GM18505 (cell line): ENCODE results near the gene ZFAND2A.
"Not testable (repeated sequence)": the region's sequence is repeated elsewhere in the genome, so short reads cannot be mapped to it uniquely, and the experiment has no call there.

Experiments
- ATAC-seq: cut with Tn5 transposase; IDR thresholded peaks from one replicate; pipeline ENCODE4 v1.9.1; 2021; ENCODE audit not compliant: unreplicated experiment
- POLR2A ChIP-seq: IDR thresholded peaks from 4 replicates; pipeline ENCODE4 v1.6.1; 2011; ENCODE audit warnings: borderline replicate concordance; ENCODE audit not compliant: insufficient read depth, insufficient read length; ENCODE audit errors: extremely low read depth

The ZFAND2A gene

GRCh38 chr7:1152492-1152891 is 7.5 kb downstream of the ZFAND2A start:
- ATAC-seq: no peak
- TF ChIP-seq POLR2A: no peak

- ATAC-seq: no peak
- no peak for TF ChIP-seq POLR2A
Observed at GRCh38 chr7:1151653-1152425, 8.2 kb downstream of the ZFAND2A start.

GRCh38 chr7:1151156-1151555 is 8.8 kb downstream of the ZFAND2A start:
- TF ChIP-seq POLR2A: no peak
- no peak for ATAC-seq

- TF ChIP-seq POLR2A: no peak
- ATAC-seq: no peak
Observed at GRCh38 chr7:1150400-1151002, 9.5 kb downstream of the ZFAND2A start.

- ATAC-seq: no peak
- TF ChIP-seq POLR2A: no peak
Observed at GRCh38 chr7:1149351-1149794, 10.6 kb downstream of the ZFAND2A start.

- not testable (repeated sequence) for ATAC-seq
Observed at GRCh38 chr7:1147873-1148272, 12.1 kb downstream of the ZFAND2A start.

GRCh38 chr7:1144269-1144771 is 15.7 kb downstream of the ZFAND2A start:
- TF ChIP-seq POLR2A: no peak
- no peak for ATAC-seq

- not testable (repeated sequence) for ATAC-seq
Observed at GRCh38 chr7:1143031-1143430, 17.0 kb downstream of the ZFAND2A start.

GRCh38 chr7:1142051-1142635 is 17.9 kb downstream of the ZFAND2A start:
- no peak for TF ChIP-seq POLR2A
- no peak for ATAC-seq

GRCh38 chr7:1141651-1142050 is 18.3 kb downstream of the ZFAND2A start:
- no peak for ATAC-seq
- no peak for TF ChIP-seq POLR2A

GRCh38 chr7:1140476-1141104 is 19.4 kb downstream of the ZFAND2A start:
- TF ChIP-seq POLR2A: no peak
- no peak for ATAC-seq

GRCh38 chr7:1137517-1138167 is 22.4 kb downstream of the ZFAND2A start:
- no peak for TF ChIP-seq POLR2A
- ATAC-seq: peak; percentile 64

- ATAC-seq: no peak
- peak; percentile 20 for TF ChIP-seq POLR2A
Observed at GRCh38 chr7:1136841-1137516, 23.0 kb downstream of the ZFAND2A start.
